ENCODE results near the gene RASSF1.

The RASSF1 gene

GRCh38 chr3:50320853-50321335 lies 19.7 kb downstream of the RASSF1 start:
- no peak for TF ChIP-seq CTCF (IDR thresholded peaks at IDR 0.05; ENCODE audit: borderline replicate concordance, insufficient read depth, low read depth, low read length)
- H3K4me3 ChIP-seq (ENCODE audit: low read depth, low read length), result peak overlapping the region; percentile 87

GRCh38 chr3:50319894-50320625 lies 20.6 kb downstream of the RASSF1 start:
- H3K4me3 ChIP-seq (ENCODE audit: low read depth, low read length), result peak overlapping the region; percentile 87
- no peak for TF ChIP-seq CTCF (IDR thresholded peaks at IDR 0.05; ENCODE audit: borderline replicate concordance, insufficient read depth, low read depth, low read length)

GRCh38 chr3:50319181-50319893 lies 21.3 kb downstream of the RASSF1 start:
- H3K4me3 ChIP-seq (ENCODE audit: low read depth, low read length), result no peak overlapping the region
- no peak for TF ChIP-seq CTCF (IDR thresholded peaks at IDR 0.05; ENCODE audit: borderline replicate concordance, insufficient read depth, low read depth, low read length)

DNA sequence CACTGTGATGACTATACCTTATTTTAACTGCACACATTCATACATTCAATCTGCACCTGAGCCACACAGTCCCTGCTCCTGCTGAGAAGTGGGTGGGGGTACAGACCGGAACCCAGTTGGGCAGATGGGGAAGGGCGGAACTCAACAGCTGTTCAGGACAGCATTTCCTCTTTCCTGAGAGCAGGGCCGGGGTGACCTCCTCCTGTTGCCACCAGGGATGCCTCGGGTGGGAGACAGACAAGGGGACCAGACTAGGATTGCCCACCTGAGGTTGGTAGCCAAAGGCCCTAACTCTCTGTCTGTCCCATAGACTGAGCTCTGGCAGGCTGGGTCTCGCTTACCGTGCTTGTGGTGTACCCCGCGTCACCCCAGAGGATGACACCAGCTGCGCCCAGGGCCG lies 22.0 kb downstream of the RASSF1 start:
- H3K4me3 ChIP-seq (ENCODE audit: low read depth, low read length), result no peak overlapping the region
- no peak for TF ChIP-seq CTCF (IDR thresholded peaks at IDR 0.05; ENCODE audit: borderline replicate concordance, insufficient read depth, low read depth, low read length)

- TF ChIP-seq CTCF (IDR thresholded peaks at IDR 0.05; ENCODE audit: borderline replicate concordance, insufficient read depth, low read depth, low read length), result no peak
- no peak overlapping the region for H3K4me3 ChIP-seq (ENCODE audit: low read depth, low read length)
These were observed 22.5 kb downstream of the RASSF1 start for GRCh38 chr3:50318163-50318562.

DNA sequence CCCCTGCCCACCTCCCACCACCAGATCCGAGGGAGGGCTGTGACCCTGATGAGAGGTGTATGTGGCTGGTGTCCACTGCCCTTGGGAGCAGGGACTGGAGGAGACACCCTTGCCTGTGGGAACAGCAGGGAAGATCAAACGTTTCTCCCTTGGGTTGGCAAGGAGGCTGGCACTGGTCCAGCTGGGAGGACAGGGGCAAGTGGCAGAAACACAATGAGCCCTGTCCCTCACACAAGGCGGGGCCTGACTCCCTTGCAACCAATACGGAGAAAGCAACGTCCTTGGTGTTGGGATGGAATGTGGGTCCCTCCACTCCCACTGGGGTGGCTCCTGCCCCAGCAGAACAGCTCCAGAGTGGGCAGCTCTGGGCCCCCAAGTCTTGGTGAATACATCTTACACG lies 23.3 kb downstream of the RASSF1 start:
- no peak overlapping the region for H3K4me3 ChIP-seq (ENCODE audit: low read depth, low read length)
- TF ChIP-seq CTCF (IDR thresholded peaks at IDR 0.05; ENCODE audit: borderline replicate concordance, insufficient read depth, low read depth, low read length), result no peak

Measured in GM12875 (cell line).